NB4 (cell line): ENCODE results near the gene KRI1.

Experiments used
- DNase-seq: peaks from one replicate; pipeline ENCODE4 v3.0.0; 2010; ENCODE audit warnings: low read depth
- H3K4me3 ChIP-seq: one replicate; pipeline ENCODE4 v1.5.1; 2011; ENCODE audit warnings: mild to moderate bottlenecking, low read depth, low read length, moderate library complexity
- CTCF ChIP-seq: IDR thresholded peaks from one replicate; pipeline ENCODE4 v1.5.1; 2012; ENCODE audit warnings: low read depth, low read length
- MAX ChIP-seq: IDR thresholded peaks from 2 replicates; pipeline ENCODE4 v1.6.1; 2011; ENCODE audit warnings: low read depth, low read length
- MYC ChIP-seq: IDR thresholded peaks from 2 replicates; pipeline ENCODE4 v1.6.1; 2011; ENCODE audit warnings: low read depth, low read length
- POLR2A ChIP-seq: IDR thresholded peaks from 2 replicates; pipeline ENCODE4 v1.6.1; 2011; ENCODE audit warnings: mild to moderate bottlenecking; ENCODE audit not compliant: insufficient read length; ENCODE audit errors: extremely low read depth

The KRI1 gene

GRCh38 chr19:10518444-10519361 lies 47.1 kb downstream of the KRI1 start:
- TF ChIP-seq MYC, result no peak
- no peak for TF ChIP-seq POLR2A
- TF ChIP-seq MAX, result no peak
- TF ChIP-seq CTCF, result no peak
- H3K4me3 ChIP-seq, result no peak overlapping the region
- no peak for DNase-seq

DNA sequence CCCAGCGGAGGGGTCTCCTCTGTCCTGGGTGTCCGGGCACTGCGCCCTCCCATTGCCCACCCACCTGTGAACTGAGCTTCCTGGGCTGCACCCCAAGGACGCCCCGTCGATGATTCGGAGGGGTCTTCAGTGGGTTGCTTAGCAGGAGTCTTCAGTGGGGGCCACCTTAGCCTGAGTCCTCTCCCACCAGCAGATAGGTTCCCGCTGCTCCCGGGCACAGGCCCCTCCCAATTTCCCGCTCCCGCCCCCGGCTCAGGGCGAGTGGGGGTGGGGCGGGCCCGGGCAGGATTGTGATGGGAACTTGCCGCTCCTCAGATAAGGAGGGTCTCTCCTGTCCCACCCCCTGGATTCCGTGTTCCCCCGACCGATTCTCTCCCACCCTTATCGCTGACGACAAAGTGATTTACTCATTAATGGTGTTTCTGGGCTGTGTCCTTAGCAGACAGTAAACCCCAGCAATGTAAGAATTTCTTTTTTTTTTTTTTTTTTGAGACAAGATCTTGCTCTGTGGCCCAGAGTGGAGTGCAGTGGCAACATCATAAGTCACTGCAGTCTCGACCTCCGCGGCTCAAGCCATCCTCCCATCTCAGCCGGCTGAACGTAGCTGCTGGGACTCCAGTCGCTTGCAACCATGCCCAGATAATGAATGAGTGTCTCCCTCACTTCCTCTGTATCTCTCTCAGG lies 47.9 kb downstream of the KRI1 start:
- peak overlapping the region; percentile 5 for H3K4me3 ChIP-seq
- DNase-seq, result peak; percentile 70
- TF ChIP-seq POLR2A (no peak), MAX (no peak), CTCF (no peak)

- no peak for TF ChIP-seq POLR2A
- TF ChIP-seq MAX, result no peak
- TF ChIP-seq CTCF, result no peak
- TF ChIP-seq MYC, result no peak
- no peak for DNase-seq
- H3K4me3 ChIP-seq, result peak within 1 kb of the TSS; percentile 5
Observed at GRCh38 chr19:10517361-10517759, 48.5 kb downstream of the KRI1 start, which contains the start of gene S1PR5. S1PR5 (minus strand) TSS chr19:10517447; CDS start chr19:10515011, 2,436 bp downstream.

- no peak for DNase-seq
- TF ChIP-seq POLR2A (no peak), CTCF (no peak), MAX (no peak), MYC (no peak)
- H3K4me3 ChIP-seq, result no peak overlapping the region
Observed at GRCh38 chr19:10516671-10517286, 49.0 kb downstream of the KRI1 start.

DNA sequence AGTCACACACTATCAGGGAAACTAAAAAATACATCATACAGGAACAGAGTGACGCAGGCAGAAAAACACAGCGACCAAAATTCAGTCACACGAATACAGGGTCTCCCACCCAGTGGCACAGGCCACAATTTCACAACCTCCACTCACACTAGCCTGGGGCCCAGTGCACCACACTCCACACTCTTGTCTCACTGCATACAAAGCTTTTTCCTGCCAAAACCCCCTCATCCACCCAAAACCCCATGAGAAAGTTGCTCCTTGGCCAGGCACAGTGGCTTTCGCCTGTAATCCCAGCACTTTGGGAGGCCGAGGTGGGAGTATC lies 49.8 kb downstream of the KRI1 start:
- no peak overlapping the region for H3K4me3 ChIP-seq
- no peak for DNase-seq
- TF ChIP-seq CTCF (no peak), POLR2A (no peak)
